Endothelial cell of umbilical vein (primary cell): ENCODE results near the gene RNF125. TPM values are rescaled to one million over a fixed set of nuclear protein-coding genes. Genes with fewer than 3 reads are reported as not detected.

ENCODE experiments used
- BruUV-seq: library from RNA; stranded (reverse); fragments of 400-500 nt; replicated peaks from 2 replicates; lab custom pipeline; 2021; lab: Mats Ljungman, UMichigan
- CTCF ChIA-PET: fragments of 300-600, 350-600 bp; sonication (Branson Sonifier 250); formaldehyde crosslinking; loops from one replicate; lab custom pipeline; 2021; ENCODE audit warnings: antibody characterized with exemption, inconsistent platforms; lab: Charles Lee
- POLR2A ChIA-PET: fragments of 300-600, 350-600 bp; sonication (Branson Sonifier 250); formaldehyde crosslinking; loops from one replicate; lab custom pipeline; 2021; ENCODE audit warnings: antibody characterized with exemption, inconsistent platforms; lab: Charles Lee
- DNase-seq: peaks from one replicate; pipeline ENCODE4 v3.0.0-alpha.2; 2011; ENCODE audit warnings: low read depth, low spot score
- FAIRE-seq: peaks from 2 replicates; lab custom pipeline; 2011; peaks lifted over from hg19 to GRCh38; lab: Jason Lieb, UNC
- H2AFZ ChIP-seq: 2 replicates; pipeline ENCODE4 v1.6.0; 2012; ENCODE audit warnings: low read depth, low read length, control low read depth, inconsistent platforms
- H3K27ac ChIP-seq: 2 replicates; pipeline ENCODE4 v1.5.1; 2011; ENCODE audit warnings: low read depth, mild to moderate bottlenecking, control low read depth, low read length, moderate library complexity; ENCODE audit not compliant: insufficient read depth
- H3K27me3 ChIP-seq, 2 experiments: 2 replicates each; pipeline versions ENCODE4 v1.6.0 to v1.6.1; 2011; ENCODE audit warnings: low read length in 2 of 2, mixed read lengths in 1 of 2; ENCODE audit not compliant: control insufficient read depth in 2 of 2, insufficient read depth in 2 of 2
- H3K36me3 ChIP-seq, 2 experiments: 2 replicates in 1 of 2; 3 replicates in 1 of 2; pipeline ENCODE4 v1.5.1; 2011; ENCODE audit warnings: low read length in 2 of 2, mild to moderate bottlenecking in 1 of 2, moderate library complexity in 1 of 2; ENCODE audit not compliant: control insufficient read depth in 2 of 2, insufficient read depth in 2 of 2; ENCODE audit errors: extremely low read depth in 1 of 2
- H3K4me1 ChIP-seq: 3 replicates; pipeline ENCODE4 v1.5.1; 2011; ENCODE audit warnings: mild to moderate bottlenecking, low read length; ENCODE audit not compliant: control insufficient read depth, insufficient read depth; ENCODE audit errors: extremely low read depth
- H3K4me2 ChIP-seq: 2 replicates; pipeline ENCODE4 v1.6.1; 2011; ENCODE audit warnings: low read length, control low read depth, mixed read lengths; ENCODE audit not compliant: insufficient read depth
- H3K4me3 ChIP-seq, 3 experiments: fragments of 200-600 bp in 1 of 3; sonication (generic), shearing (Covaris generic) in 1 of 3; replicated peaks in 1 of 3; 2 replicates each; pipeline ENCODE4 v1.5.1; 2011 to 2016; ENCODE audit warnings: control low read depth in 3 of 3, low read length in 3 of 3, mild to moderate bottlenecking in 2 of 3, inconsistent platforms in 1 of 3, low read depth in 1 of 3, moderate library complexity in 1 of 3; ENCODE audit not compliant: insufficient read depth in 1 of 3
- H3K79me2 ChIP-seq: 2 replicates; pipeline ENCODE4 v1.6.0; 2012; ENCODE audit warnings: low read length, inconsistent platforms; ENCODE audit not compliant: control insufficient read depth, insufficient read depth
- H3K9ac ChIP-seq: replicated peaks from 2 replicates; pipeline ENCODE3; 2011; ENCODE audit warnings: low read length, control low read depth; ENCODE audit not compliant: insufficient read depth; ENCODE audit errors: extremely low read depth
- H3K9me1 ChIP-seq: replicated peaks from 3 replicates; pipeline ENCODE4 v1.6.0; 2011; ENCODE audit warnings: mild to moderate bottlenecking, low read length; ENCODE audit not compliant: control insufficient read depth, insufficient read depth; ENCODE audit errors: extremely low read depth
- H3K9me3 ChIP-seq: replicated peaks from 2 replicates; pipeline ENCODE4 v1.5.1; 2012; ENCODE audit warnings: low read length, inconsistent platforms; ENCODE audit not compliant: control insufficient read depth, insufficient read depth
- H4K20me1 ChIP-seq: replicated peaks from 2 replicates; pipeline ENCODE3; 2011; ENCODE audit warnings: mild to moderate bottlenecking, low read length; ENCODE audit not compliant: control insufficient read depth, insufficient read depth; ENCODE audit errors: extremely low read depth
- EZH2 ChIP-seq: IDR thresholded peaks from 2 replicates; pipeline ENCODE4 v1.6.1; 2012; ENCODE audit warnings: borderline replicate concordance, low read depth, mild to moderate bottlenecking, moderate library complexity, low read length, inconsistent platforms; ENCODE audit not compliant: severe bottlenecking
- FOS ChIP-seq: IDR thresholded peaks from 2 replicates; pipeline ENCODE4 v1.6.1; 2011; ENCODE audit warnings: mild to moderate bottlenecking, low read length, moderate library complexity, borderline replicate concordance; ENCODE audit not compliant: insufficient read depth
- GATA2 ChIP-seq: IDR thresholded peaks from 2 replicates; pipeline ENCODE4 v1.7.0; 2011; ENCODE audit warnings: low read depth, mild to moderate bottlenecking, moderate library complexity, mixed read lengths, low read length; ENCODE audit not compliant: insufficient read length, insufficient read depth
- JUN ChIP-seq: IDR thresholded peaks from 2 replicates; pipeline ENCODE4 v1.6.1; 2011; ENCODE audit warnings: borderline replicate concordance, low read depth; ENCODE audit not compliant: insufficient read length, insufficient read depth
- MYC ChIP-seq: IDR thresholded peaks from one replicate; pipeline ENCODE4 v1.6.1; 2011; ENCODE audit warnings: mild to moderate bottlenecking, low read depth, low read length
- POLR2A ChIP-seq: IDR thresholded peaks from 2 replicates; pipeline ENCODE4 v1.6.1; 2012; ENCODE audit warnings: low read depth, mild to moderate bottlenecking, control low read depth, low read length
- POLR2AphosphoS5 ChIP-seq: IDR thresholded peaks from 2 replicates; pipeline ENCODE4 v1.6.1; 2012; ENCODE audit warnings: low read depth, mild to moderate bottlenecking, control low read depth, low read length, moderate library complexity; ENCODE audit not compliant: insufficient read depth
- dilution Hi-C: fragments of 300-500 bp; cut with MboI; formaldehyde crosslinking; loops from one replicate; pipeline ENCODE4 v1.15.0; 2019; ENCODE audit warnings: low sequenced_read_pairs; ENCODE audit not compliant: extremely low pct_ligation_motif_present
- intact Hi-C: fragments of 100-400 bp; cut with micrococcal nuclease; formaldehyde crosslinking; loops from one replicate; pipeline ENCODE4 v1.10.0; 2022
- polyA plus RNA-seq, 4 experiments: library from polyadenylated mRNA; depleted of rRNA in 3 of 4; stranded (reverse) in 3 of 4; unstranded in 1 of 4; fragments of >200 nt; gene quantifications; 2 replicates each; pipeline versions ENCODE4 v1.2.1 to v1.2.3, GENCODE V29; 2011 to 2012; ENCODE audit warnings: missing spikeins in 1 of 4
- total RNA-seq: library from RNA; stranded (reverse); gene quantifications from 2 replicates; pipeline ENCODE4 v1.2.3, GENCODE V29; 2021
- TF ChIP-seq, protein P1 (sequence below): IDR thresholded peaks from 2 replicates; pipeline ENCODE4 v1.6.1; 2011; ENCODE audit not compliant: insufficient read depth, insufficient read length
- TF ChIP-seq, protein P2 (sequence below), 2 donors: IDR thresholded peaks; 1 replicate in 1 of 2; 2 replicates in 1 of 2; pipeline ENCODE4 v1.5.1; 2011; ENCODE audit warnings: low read length in 2 of 2, mild to moderate bottlenecking in 2 of 2, moderate library complexity in 2 of 2, control low read depth in 1 of 2, inconsistent platforms in 1 of 2, low read depth in 1 of 2; ENCODE audit not compliant: insufficient read depth in 1 of 2; ENCODE audit errors: extremely low read depth in 1 of 2

Gene RNF125
- total and polyA plus RNA-seq, 2 donors (not counting 3 experiments of a cell fraction or from before 2014, with no cell fraction given) = 0.73 to 1.3 TPM

DNA sequence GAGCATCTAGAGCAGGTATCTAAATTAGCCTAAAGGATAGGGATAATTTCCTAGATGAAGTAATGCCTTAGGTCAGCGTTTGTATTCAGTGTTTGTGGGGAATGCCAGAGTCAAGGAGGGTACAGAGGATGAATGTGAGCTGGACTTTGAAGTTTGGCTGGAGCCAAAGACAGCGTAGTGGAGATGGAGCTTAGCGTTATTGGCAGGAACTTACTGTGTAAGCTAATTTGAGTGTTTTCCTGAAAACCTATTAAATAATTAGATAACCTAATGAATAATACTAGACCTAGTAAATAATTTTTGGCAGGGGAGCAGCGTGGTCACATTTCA, 77.2 kb downstream of the RNF125 start:
- DNase-seq (no peak), FAIRE-seq (no peak)
- intact Hi-C loops (no loop called here), dilution Hi-C loops (no loop called here)
- no peak overlapping the region for H3K9ac ChIP-seq
- H3K9me1 ChIP-seq = no peaks in the 10 kb centered on the region
- H3K27ac ChIP-seq = no peak overlapping the region
- no TSS peak for BruUV-seq
- TF ChIP-seq POLR2AphosphoS5 (no peak), POLR2A (no peak), GATA2 (no peak), JUN (no peak), MYC (no peak), EZH2 (no peak), FOS (no peak)
- TF ChIP-seq, protein P1, sequence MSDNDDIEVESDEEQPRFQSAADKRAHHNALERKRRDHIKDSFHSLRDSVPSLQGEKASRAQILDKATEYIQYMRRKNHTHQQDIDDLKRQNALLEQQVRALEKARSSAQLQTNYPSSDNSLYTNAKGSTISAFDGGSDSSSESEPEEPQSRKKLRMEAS = no peak
- TF ChIP-seq, protein P2, sequence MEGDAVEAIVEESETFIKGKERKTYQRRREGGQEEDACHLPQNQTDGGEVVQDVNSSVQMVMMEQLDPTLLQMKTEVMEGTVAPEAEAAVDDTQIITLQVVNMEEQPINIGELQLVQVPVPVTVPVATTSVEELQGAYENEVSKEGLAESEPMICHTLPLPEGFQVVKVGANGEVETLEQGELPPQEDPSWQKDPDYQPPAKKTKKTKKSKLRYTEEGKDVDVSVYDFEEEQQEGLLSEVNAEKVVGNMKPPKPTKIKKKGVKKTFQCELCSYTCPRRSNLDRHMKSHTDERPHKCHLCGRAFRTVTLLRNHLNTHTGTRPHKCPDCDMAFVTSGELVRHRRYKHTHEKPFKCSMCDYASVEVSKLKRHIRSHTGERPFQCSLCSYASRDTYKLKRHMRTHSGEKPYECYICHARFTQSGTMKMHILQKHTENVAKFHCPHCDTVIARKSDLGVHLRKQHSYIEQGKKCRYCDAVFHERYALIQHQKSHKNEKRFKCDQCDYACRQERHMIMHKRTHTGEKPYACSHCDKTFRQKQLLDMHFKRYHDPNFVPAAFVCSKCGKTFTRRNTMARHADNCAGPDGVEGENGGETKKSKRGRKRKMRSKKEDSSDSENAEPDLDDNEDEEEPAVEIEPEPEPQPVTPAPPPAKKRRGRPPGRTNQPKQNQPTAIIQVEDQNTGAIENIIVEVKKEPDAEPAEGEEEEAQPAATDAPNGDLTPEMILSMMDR (IDR thresholded peaks at IDR 0.05; ENCODE audit: extremely low read depth in 1 of 2, insufficient read depth in 1 of 2, low read depth in 1 of 2, low read length in 2 of 2) = no peak
- H3K4me3 ChIP-seq = no peak overlapping the region
- no peak overlapping the region for H3K4me2 ChIP-seq
- no peaks in the 10 kb centered on the region for H3K27me3 ChIP-seq
- H3K9me3 ChIP-seq = no peaks in the 10 kb centered on the region
- H4K20me1 ChIP-seq = peaks cover 5% of the 10 kb centered on the region
- POLR2A ChIA-PET = interaction anchor here (0.6 kb wide), 1 partner anchor 241 kb away, joined by 5 read pairs; no protein-coding TSS in a partner anchor
- H3K4me1 ChIP-seq = peaks cover 12% of the 10 kb centered on the region
- H3K79me2 ChIP-seq = peaks cover 79% of the 10 kb centered on the region
- no peak overlapping the region for H2AFZ ChIP-seq
- no peaks in the 10 kb centered on the region for H3K36me3 ChIP-seq
- CTCF ChIA-PET = no interaction called here
